ENCODE data around the gene PGK1.
"Not testable (repeated sequence)": the region's sequence is repeated elsewhere in the genome, so short reads cannot be mapped to it uniquely, and the experiment has no call there.

PGK1 gene

DNA sequence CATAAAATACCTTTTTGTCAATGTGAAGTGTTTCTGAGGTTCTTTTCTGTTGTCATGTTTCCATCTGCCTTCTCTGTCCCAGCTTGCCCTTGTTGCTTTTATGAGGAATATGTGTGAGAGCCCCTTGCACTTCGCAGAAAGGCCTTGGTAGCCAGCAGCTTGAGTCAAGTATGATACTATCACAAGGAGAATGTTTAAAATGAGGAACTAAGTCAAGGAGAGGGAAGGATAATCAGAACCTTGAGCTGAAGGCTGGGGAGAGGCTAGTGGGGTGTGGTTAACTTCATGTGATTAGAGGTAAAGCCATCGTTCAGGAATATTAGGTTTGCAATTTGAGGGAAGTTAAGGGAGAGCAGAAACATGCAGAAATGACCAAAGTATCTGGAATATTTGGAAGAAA lies 12.7 kb downstream of the PGK1 start:
- no peak for DNase-seq

DNA sequence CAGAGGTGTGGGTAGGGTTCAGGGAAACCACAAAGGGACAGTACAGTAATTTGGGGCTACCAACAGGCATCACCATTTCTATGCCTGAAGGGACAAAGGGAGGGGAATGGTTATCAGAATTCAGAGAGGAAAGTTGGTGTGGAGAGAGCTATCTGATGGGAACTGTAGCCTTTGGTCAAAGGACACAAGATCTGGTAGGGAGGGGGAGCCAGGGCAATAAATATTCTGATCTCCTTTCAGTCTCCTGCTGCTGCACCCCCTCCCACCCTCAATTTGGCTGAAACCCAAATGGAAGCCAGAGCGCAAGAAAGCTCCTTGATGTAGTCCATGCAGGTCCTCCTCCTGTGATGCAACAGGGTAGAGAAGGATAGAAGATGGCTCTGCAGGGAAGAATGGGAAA lies 14.6 kb downstream of the PGK1 start:
- DNase-seq = no peak

DNA sequence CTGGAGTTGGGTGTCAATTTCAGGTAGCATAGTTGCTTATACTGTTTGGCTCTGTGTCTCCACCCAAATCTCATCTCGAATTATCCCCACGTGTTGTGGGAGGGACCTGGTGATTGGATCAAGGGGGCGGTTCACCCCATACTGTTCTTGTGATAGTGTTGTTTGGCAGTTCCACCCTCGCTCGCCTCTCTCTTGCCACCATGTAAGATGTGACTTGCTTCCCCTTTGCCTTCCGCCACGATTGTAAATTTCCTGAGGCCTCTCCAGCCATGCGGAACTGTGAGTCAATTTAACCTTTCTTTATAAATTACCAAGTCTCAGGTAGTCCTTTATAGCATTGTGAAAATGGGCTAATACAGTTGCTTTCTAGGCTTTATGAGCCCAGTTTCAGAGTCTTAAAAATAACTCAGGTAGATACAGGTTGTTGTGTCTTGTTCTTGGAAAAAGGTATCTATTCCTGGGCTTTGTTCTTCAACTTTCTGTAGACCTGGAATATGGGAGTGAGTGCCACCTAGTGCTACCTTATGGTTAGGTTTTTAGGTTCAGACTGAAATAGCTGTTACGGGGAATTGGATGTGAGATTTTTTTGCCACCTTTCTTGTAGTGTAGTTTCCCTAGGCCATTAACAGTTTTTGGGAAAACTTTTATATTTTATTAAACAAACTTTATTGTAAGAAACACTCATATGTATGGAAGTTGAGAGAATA lies 15.6 kb downstream of the PGK1 start:
- DNase-seq = peak in 1 of 2 donors; percentile 23

DNA sequence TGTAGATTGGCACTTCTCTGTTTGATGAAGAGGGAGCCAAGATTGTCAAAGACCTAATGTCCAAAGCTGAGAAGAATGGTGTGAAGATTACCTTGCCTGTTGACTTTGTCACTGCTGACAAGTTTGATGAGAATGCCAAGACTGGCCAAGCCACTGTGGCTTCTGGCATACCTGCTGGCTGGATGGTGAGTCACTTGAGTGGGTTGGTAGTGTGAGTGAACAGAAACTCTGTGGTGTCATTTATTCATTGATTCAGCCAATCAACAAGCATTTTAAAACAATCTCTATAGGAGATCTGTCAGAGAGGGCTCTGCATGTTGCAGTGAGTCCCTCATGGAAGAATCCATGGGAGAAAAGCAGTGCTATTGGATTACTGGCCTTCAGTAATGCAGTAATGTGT lies 19.1 kb downstream of the PGK1 start:
- no peak for DNase-seq

DNA sequence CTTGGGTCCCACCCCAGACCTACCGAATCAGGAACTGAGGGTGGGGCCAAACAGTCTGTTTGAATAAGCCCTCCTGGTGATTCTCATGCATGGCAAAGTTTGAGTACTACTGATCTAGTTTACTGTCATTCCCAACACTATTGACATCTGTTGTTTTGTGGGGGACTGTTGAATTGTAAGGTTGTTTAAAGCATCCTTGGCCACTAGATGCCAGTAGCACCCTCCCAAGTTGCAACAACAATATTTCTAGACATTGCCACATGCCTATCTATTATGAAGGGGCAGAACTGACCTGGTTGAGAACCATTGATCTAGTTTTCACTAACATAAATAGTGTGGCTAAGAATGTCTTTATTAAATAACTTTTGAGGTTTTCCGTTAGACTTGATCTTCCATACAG lies 20.3 kb downstream of the PGK1 start:
- DNase-seq = no peak

DNA sequence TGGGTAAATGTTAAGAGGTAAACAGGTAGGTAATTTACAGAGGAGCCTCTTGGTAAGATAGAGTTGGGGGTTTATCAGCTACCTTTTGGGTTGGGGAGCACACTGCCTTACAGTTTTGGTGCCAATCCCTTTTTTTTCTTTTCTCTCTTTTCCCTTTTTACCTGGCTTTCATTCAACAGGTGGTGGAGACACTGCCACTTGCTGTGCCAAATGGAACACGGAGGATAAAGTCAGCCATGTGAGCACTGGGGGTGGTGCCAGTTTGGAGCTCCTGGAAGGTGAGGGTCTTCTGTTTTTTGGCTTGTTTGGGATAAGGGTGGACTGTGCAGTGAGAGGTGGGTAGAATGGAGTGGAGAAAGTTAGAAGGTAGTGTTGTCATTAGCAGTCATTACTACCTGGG lies 21.1 kb downstream of the PGK1 start:
- DNase-seq = no peak

DNA sequence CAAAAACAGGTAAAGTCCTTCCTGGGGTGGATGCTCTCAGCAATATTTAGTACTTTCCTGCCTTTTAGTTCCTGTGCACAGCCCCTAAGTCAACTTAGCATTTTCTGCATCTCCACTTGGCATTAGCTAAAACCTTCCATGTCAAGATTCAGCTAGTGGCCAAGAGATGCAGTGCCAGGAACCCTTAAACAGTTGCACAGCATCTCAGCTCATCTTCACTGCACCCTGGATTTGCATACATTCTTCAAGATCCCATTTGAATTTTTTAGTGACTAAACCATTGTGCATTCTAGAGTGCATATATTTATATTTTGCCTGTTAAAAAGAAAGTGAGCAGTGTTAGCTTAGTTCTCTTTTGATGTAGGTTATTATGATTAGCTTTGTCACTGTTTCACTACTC lies 21.7 kb downstream of the PGK1 start:
- not testable (repeated sequence) for DNase-seq

DNA sequence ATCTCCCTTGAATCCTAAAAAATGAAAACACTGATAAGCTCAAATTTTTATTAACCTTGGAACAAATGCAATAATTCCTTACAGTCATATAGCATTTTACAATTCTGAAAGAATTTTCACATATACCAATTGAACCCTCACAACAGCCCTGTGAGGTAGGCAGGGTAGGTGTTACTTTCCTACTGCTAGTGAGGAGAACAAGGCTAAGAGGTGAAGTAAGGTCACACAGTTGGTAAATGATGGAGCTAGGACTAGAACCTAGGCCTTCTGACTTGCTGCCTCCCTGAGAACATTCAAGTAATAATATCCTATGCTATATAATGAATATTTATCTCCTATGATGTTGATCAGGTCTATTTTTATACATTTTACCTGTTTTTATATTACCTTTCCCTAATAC lies 25.7 kb downstream of the PGK1 start:
- no peak for DNase-seq

DNA sequence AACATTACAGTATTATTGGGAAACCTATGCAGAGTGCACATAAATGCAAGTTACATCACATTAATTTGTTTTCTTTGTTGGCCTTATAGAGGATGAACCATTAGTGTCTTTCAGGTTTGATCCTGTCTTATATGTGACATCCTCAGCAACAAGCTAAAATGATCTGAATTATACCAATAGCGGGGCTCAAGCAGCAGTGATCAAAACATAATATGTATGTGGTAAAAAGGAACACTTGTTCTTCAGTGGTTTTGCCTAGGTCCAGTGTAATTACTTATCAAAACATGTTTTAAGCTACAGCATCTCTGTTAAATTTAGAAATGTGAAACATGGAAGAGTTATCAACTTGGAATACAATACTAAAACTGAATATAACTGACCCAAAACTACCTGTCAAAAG lies 26.3 kb downstream of the PGK1 start:
- no peak for DNase-seq

DNA sequence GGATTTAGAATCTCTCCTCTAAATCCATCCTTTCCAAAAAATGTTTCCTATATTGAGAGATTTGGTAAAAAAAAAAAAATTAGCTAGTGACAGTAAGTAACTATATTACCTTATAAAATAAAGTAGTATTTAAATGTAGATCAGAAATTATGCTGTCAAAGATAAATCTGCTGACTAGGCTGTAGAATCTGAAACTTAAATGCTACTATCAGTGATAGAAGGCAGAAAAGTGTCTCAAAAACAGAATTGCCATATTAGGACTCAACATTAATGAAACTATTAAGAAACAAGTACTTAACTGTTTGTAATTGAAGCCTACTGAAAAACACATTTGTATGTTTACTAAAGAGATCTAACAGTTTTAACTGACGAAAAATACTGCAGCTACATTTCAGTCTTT lies 27.1 kb downstream of the PGK1 start:
- DNase-seq = no peak

DNA sequence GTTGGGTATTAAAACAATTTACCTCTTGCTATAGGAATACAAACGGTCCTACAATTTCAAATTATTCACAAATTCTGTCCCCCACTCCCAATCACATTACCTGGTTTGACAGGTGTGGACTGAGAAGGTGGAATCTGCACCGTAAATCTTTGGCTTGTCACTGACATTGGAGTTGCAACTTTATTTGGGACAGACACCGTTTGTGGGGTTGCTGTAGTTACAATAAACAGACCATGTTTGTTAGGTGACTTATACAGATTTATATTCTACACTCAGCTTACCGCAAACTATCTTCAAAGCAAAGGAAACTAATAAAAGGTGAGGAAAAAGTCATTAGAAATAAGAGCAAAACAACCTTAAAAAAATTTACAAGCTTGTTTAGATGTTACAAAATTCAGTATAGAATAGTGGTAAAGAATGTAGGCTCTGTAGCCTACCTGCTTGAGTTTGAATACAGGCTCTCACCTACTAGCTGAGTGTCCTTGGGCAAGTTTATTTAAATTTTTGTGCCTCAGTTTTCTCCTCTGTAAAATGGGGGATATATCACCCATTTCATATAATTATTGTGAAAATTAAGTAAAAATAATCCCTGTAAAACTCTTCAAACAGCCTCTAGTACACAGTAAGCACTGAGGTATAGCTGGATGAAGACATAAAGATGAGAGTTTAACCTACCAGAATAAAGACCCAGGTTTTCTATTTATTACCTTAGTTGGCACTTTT lies 29.4 kb downstream of the PGK1 start:
- DNase-seq = no peak

DNA sequence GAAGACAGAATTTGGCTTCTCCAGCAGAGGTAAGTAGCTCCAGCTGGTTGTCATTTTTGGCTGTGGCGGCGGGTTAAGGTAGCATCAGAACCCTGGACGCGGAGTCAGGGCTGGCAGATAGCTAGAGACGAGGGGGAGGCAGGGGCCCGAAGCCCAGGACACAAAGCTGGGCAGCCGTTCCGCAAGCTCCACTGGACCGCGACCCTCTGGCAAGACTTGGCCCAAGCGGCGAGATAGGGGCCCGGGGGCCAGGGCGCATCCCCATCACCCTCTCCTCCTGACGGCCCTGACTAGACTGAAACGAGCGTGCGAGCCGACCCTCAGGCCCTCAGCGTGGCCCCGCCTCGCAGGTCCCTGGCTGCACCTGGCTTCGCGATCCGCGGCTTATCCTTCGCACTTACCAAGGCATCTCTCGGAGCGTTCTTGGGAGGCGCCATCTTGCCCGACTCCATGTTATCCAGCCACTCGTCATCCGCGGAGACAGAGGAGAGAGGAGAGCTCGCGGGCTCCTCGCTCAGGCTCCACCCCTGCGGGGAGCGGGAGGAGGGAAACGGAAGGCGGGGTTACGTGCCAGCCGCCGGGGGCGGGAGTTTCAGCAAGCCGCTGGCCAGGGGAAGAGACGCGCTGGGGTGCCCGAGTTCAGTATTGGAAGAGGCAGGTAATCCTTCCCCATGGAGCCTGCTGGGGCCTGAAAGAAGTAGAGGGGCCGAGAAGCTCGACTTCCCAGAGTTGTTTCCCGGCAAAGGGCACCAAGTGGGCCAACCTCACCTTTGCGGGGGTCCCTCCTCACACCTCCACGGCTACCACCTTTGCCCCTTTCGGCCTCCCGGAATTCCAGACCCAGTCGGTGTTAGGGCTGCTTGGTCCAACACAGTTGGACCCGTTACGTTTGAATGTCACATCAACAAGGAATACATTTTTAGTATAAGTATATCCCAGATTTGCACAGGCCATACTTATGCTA lies 35.4 kb downstream of the PGK1 start, which contains the start of gene TAF9B:
Gene TAF9B, minus strand, starts transcription at position 491 of the 964 bp plus-strand sequence. Its CDS starts 39 bp downstream, at position 452.
- peak; percentile 85 to 87 for DNase-seq

DNA sequence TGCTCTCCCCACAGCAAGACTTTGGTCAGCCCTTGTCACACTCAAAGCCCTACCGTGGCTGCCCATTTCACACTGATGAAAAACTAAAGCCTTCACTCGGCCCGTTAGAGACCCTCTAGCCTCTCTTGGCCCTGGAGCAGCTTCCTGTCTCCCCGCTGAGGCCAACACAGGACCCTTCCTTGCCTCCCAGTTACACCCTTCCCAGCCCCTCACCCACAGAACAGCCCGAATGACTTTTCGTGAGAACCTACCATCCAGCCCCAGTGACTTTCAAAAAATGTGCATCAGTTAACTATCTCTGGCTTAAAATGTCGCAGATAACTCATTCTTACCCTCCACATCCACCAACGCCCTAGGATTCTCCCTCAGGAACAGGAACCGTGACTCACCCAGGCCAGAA lies 36.2 kb downstream of the PGK1 start:
- DNase-seq = no peak

DNA sequence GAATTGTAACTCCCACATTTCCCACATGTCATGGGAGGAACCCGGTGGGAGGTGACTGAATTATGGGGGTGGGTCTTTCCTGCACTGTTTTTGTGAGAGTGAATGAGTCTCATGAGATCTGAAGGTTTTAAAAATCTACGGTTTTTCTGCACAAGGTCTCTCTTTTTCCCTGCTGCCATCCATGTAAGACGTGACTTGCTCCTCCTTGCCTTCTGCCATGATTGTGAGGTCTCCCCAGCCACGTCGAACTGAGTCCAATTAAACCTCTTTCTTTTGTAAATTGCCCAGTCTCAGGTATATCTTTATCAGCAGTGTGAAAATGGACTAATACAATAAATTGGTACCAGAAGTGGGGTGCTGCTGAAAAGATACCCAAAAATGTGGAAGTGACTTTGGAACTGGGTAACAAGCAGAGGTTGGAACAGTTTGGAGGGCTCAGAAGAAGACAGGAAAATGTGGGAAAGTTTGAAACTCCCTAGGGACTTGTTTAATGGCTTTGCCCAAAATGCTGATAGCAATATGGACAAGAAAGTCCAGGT lies 43.0 kb downstream of the PGK1 start:
- not testable (repeated sequence) for DNase-seq

DNA sequence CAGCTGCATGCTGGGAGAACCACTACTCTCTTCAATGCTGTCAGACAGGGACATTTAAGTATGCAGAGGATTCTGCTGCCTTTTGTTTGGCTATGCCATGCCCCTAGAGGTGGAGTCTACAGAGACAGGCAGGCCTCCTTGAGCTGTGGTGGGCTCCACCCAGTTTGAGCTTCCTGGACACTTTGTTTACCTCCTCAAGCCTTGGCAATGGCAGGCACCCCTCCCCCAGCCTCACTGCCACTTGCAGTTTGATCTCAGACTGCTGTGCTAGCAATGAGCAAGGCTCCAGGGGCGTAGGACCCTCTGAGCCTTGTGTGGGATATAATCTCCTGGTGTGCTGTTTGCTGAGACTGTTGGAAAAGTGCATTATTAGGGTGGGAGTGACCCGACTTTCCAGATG lies 53.3 kb downstream of the PGK1 start:
- not testable (repeated sequence) for DNase-seq

DNA sequence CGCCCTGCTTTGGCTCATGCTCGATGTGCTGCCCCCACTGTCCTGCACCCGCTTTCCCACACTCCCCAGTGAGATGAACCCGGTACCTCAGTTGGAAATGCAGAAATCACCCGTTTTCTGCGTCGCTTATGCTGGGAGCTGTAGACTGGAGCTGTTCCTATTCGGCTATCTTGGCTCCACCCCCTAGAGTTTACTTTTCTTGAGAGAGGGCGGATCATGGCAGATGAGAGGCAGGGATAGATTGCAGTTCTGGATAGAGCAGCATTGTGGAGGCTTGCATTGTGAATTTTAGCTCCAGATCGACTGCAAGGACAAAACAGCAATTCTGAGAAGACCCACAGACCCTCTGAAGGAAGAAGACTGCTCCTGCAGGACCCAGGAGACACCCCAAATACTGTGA lies 53.8 kb downstream of the PGK1 start:
- DNase-seq = not testable (repeated sequence)

DNA sequence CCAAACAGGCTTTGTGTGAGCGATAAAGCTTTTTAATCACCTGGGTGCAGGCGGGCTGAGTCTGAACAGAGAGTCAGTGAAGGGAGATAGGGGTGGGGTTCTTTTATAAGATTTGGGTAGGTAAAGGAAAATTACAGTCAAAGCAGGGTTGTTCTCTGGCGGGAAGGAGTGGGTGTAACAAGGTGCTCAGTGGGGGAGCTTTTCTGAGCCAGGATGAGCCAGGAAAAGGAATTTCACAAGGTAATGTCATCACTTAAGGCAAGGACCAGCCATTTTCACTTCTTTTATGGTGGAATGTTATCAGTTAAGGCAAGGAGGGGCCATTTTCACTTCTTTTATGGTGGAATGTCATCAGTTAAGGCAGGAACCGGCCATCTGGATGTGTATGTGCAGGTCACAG lies 56.7 kb downstream of the PGK1 start:
- not testable (repeated sequence) for DNase-seq

DNA sequence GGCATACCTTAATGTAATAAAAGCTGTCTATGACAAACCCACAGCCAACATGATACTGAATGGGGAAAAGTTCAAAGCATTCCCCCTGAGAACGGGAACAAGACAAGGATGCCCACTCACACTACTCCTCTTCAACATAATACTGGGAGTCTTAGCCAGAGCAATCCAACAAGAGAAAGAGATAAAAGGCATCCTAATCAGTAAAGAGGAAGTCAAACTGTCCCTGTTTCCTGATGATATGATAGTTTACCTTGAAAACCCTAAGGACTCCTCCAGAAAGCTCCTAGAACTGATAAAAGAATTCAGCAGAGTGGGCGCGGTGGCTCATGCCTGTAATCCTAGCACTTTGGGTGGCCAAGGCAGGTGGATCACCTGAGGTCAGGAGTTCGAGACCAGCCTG lies 59.1 kb downstream of the PGK1 start:
- not testable (repeated sequence) for DNase-seq

DNA sequence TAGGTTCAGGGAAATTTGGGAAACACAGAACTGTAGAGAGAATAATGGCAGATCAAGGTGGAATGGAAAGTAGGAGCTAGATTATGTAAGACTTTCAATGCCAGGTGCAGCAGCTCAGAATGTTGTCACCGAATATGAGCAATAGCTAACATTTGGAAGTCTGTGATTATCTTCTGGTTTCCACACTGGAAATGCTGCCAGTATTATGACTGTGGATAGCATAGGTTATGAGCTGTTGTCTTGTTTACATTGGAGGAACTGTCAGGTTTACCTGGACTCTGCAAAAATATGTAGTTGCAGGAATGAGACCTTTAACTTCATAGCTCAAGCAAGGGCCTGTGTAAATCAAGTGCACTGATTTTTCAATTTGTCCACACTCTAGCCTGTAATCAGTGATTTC lies 61.4 kb downstream of the PGK1 start:
- no peak for DNase-seq

DNA sequence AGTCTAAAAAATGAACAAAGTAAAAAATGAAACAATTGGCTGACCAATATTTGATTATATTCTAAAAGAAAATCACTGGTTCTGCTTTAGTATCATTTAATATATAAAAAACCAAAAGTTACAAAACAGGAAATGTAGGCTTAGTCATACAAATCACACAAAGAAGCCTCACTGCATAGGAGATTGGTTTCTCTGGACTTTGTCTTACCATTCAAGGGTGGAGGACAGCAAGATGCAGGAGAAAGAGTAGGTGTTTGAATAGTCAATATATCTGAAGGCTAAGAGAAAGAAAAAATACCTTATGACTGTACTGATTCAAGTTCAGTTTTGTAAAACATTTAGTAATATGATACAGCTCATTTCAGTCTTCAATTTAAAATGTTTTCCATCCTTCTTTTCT lies 64.0 kb downstream of the PGK1 start:
- no peak for DNase-seq

All from CD4-positive, alpha-beta T cell treated with Interleukin-1 beta for 1 hour (primary cell).